T-helper 17 cell (primary cell): ENCODE measurements around the gene NACC2. TPM values are rescaled to one million over a fixed set of nuclear protein-coding genes. Genes with fewer than 3 reads are reported as not detected.
A peak's percentile ranks its signal among the peaks of the same experiment; 100 is the strongest.
"Not testable (repeated sequence)": the region's sequence is repeated elsewhere in the genome, so short reads cannot be mapped to it uniquely, and the experiment has no call there.

ENCODE experiments used
- ATAC-seq: fragments of 150-1000 bp; cut with Tn5 transposase; 2 replicates; pipeline ENCODE4 v1.10.0; 2021; ENCODE audit warnings: mild to moderate bottlenecking, moderate library complexity
- DNase-seq, 3 donors: peaks; one replicate each; pipeline versions ENCODE4 v3.0.0 to v3.0.0-alpha.2; 2020 to 2021
- H3K9me3 ChIP-seq: one replicate; pipeline ENCODE4 v1.7.0; 2013; ENCODE audit warnings: low read length, mild to moderate bottlenecking; ENCODE audit not compliant: control insufficient read depth, poor library complexity, severe bottlenecking
- H3K27ac Mint-ChIP-seq: one replicate; pipeline ENCODE4 v1.8.0; 2022; ENCODE audit warnings: mild to moderate bottlenecking, moderate library complexity, mixed read lengths
- H3K27me3 Mint-ChIP-seq: one replicate; pipeline ENCODE4 v1.8.0; 2022; ENCODE audit warnings: mixed read lengths
- H3K36me3 Mint-ChIP-seq: one replicate; pipeline ENCODE4 v1.8.0; 2022; ENCODE audit warnings: low read depth, mixed read lengths
- H3K4me1 Mint-ChIP-seq: one replicate; pipeline ENCODE4 v1.8.0; 2022; ENCODE audit warnings: mild to moderate bottlenecking, mixed read lengths
- H3K4me3 Mint-ChIP-seq: one replicate; pipeline ENCODE4 v1.8.0; 2022; ENCODE audit warnings: mild to moderate bottlenecking, moderate library complexity, mixed read lengths
- total RNA-seq, 4 donors: library from RNA in 2 of 4; stranded (reverse) in 2 of 4; gene quantifications; one replicate each; pipeline ENCODE4 v1.2.3 and lab custom pipeline; 2022 to 2026

Gene NACC2
- total RNA-seq, 2 donors from 2014 or later: 5.8 to 5.9 TPM

GRCh38 chr9:136111190-136111589, 16.1 kb upstream of the NACC2 start:
- H3K27ac Mint-ChIP-seq: no peak overlapping the region

GRCh38 chr9:136110082-136111061, 15.3 kb upstream of the NACC2 start:
- Mint-ChIP-seq H3K36me3 (no peaks in the 10 kb centered on the region), H3K27ac (peak overlapping the region; percentile 56)

More at GRCh38 chr9:136111190-136111589, 16.1 kb upstream of the NACC2 start:
- ATAC-seq: no peak
- no peaks in the 10 kb centered on the region for H3K36me3 Mint-ChIP-seq
- no peaks in the 10 kb centered on the region for H3K9me3 ChIP-seq
- peak overlapping the region; percentile 69 for H3K4me3 Mint-ChIP-seq
- no peaks in the 10 kb centered on the region for H3K27me3 Mint-ChIP-seq
- peaks cover 43% of the 10 kb centered on the region for H3K4me1 Mint-ChIP-seq
- DNase-seq: no peak

GRCh38 chr9:136109351-136110081, 14.4 kb upstream of the NACC2 start:
- H3K4me3 Mint-ChIP-seq: peak overlapping the region; percentile 83
- H3K9me3 ChIP-seq: no peaks in the 10 kb centered on the region
- ATAC-seq: peak; percentile 98
- DNase-seq: peak; percentile 87 to 92 (median 89)
- H3K36me3 Mint-ChIP-seq: no peaks in the 10 kb centered on the region
- H3K4me1 Mint-ChIP-seq: peaks cover 45% of the 10 kb centered on the region
- no peaks in the 10 kb centered on the region for H3K27me3 Mint-ChIP-seq
- H3K27ac Mint-ChIP-seq: peak overlapping the region; percentile 66

More at GRCh38 chr9:136110082-136111061, 15.3 kb upstream of the NACC2 start:
- H3K4me3 Mint-ChIP-seq: peak overlapping the region; percentile 83
- no peaks in the 10 kb centered on the region for H3K9me3 ChIP-seq
- H3K4me1 Mint-ChIP-seq: peaks cover 45% of the 10 kb centered on the region
- no peaks in the 10 kb centered on the region for H3K27me3 Mint-ChIP-seq
- no peak for DNase-seq
- ATAC-seq: peak; percentile 40

- Mint-ChIP-seq H3K4me1 (peaks cover 44% of the 10 kb centered on the region), H3K27ac (peak overlapping the region; percentile 66), H3K4me3 (peak overlapping the region; percentile 83), H3K27me3 (no peaks in the 10 kb centered on the region), H3K36me3 (no peaks in the 10 kb centered on the region)
- ATAC-seq: no peak
- no peak for DNase-seq
- H3K9me3 ChIP-seq: no peaks in the 10 kb centered on the region
Measured at GRCh38 chr9:136108648-136109266, 13.7 kb upstream of the NACC2 start.

GRCh38 chr9:136107953-136108647, 13.0 kb upstream of the NACC2 start:
- H3K4me1 Mint-ChIP-seq: peaks cover 38% of the 10 kb centered on the region
- no peaks in the 10 kb centered on the region for H3K36me3 Mint-ChIP-seq
- H3K27ac Mint-ChIP-seq: peak overlapping the region; percentile 82
- no peaks in the 10 kb centered on the region for H3K27me3 Mint-ChIP-seq
- no peaks in the 10 kb centered on the region for H3K9me3 ChIP-seq
- no peak for DNase-seq
- no peak for ATAC-seq
- H3K4me3 Mint-ChIP-seq: peak overlapping the region; percentile 83

GRCh38 chr9:136107155-136107952, 12.3 kb upstream of the NACC2 start:
- Mint-ChIP-seq H3K27ac (peak overlapping the region; percentile 82), H3K27me3 (no peaks in the 10 kb centered on the region), H3K4me1 (peaks cover 36% of the 10 kb centered on the region), H3K36me3 (no peaks in the 10 kb centered on the region), H3K4me3 (peak overlapping the region; percentile 81)
- H3K9me3 ChIP-seq: no peaks in the 10 kb centered on the region
- ATAC-seq: no peak
- peak in 2 of 3 donors; percentile 40 to 42 for DNase-seq

- peaks cover 26% of the 10 kb centered on the region for H3K4me1 Mint-ChIP-seq
- H3K4me3 Mint-ChIP-seq: no peak overlapping the region
Measured at GRCh38 chr9:136105398-136106135, 10.5 kb upstream of the NACC2 start.

GRCh38 chr9:136104916-136105315, 9.8 kb upstream of the NACC2 start:
- ATAC-seq (no peak), DNase-seq (no peak)
- Mint-ChIP-seq H3K4me3 (no peak overlapping the region), H3K4me1 (peaks cover 23% of the 10 kb centered on the region), H3K27me3 (no peaks in the 10 kb centered on the region), H3K27ac (no peak overlapping the region), H3K36me3 (no peaks in the 10 kb centered on the region)
- H3K9me3 ChIP-seq: no peaks in the 10 kb centered on the region

More at GRCh38 chr9:136105398-136106135, 10.5 kb upstream of the NACC2 start:
- no peaks in the 10 kb centered on the region for H3K9me3 ChIP-seq
- H3K27me3 Mint-ChIP-seq: no peaks in the 10 kb centered on the region
- no peaks in the 10 kb centered on the region for H3K36me3 Mint-ChIP-seq
- ATAC-seq (no peak), DNase-seq (no peak)
- H3K27ac Mint-ChIP-seq: peak overlapping the region; percentile 82

GRCh38 chr9:136104488-136104800, 9.4 kb upstream of the NACC2 start:
- H3K27me3 Mint-ChIP-seq: no peaks in the 10 kb centered on the region
- H3K9me3 ChIP-seq: no peaks in the 10 kb centered on the region
- peaks cover 23% of the 10 kb centered on the region for H3K4me1 Mint-ChIP-seq
- no peak overlapping the region for H3K4me3 Mint-ChIP-seq
- ATAC-seq (no peak), DNase-seq (no peak)
- H3K27ac Mint-ChIP-seq: no peak overlapping the region
- H3K36me3 Mint-ChIP-seq: no peaks in the 10 kb centered on the region

GRCh38 chr9:136103651-136104487, 8.8 kb upstream of the NACC2 start:
- peaks cover 26% of the 10 kb centered on the region for H3K4me1 Mint-ChIP-seq
- DNase-seq: no peak
- no peaks in the 10 kb centered on the region for H3K9me3 ChIP-seq
- no peak overlapping the region for H3K4me3 Mint-ChIP-seq
- no peak for ATAC-seq
- peaks cover 3% of the 10 kb centered on the region for H3K27me3 Mint-ChIP-seq
- no peaks in the 10 kb centered on the region for H3K36me3 Mint-ChIP-seq
- no peak overlapping the region for H3K27ac Mint-ChIP-seq

- H3K9me3 ChIP-seq, H3K36me3 Mint-ChIP-seq, H3K4me3 Mint-ChIP-seq, DNase-seq, ATAC-seq, H3K27ac Mint-ChIP-seq, H3K27me3 Mint-ChIP-seq: not testable (repeated sequence)
- peaks cover 16% of the 10 kb centered on the region for H3K4me1 Mint-ChIP-seq
Measured at GRCh38 chr9:136101615-136102074, 6.6 kb upstream of the NACC2 start.
